Skeletal muscle satellite cell (primary cell): ENCODE data around the gene TMEM132D. TPM values are rescaled to one million over a fixed set of nuclear protein-coding genes. Genes with fewer than 3 reads are reported as not detected.

Experiments
- H3K27me3 ChIP-seq: 2 replicates; pipeline ENCODE4 v1.7.0; 2013; ENCODE audit warnings: low read length; ENCODE audit not compliant: control insufficient read depth, insufficient read depth
- H3K36me3 ChIP-seq: 2 replicates; pipeline ENCODE4 v1.7.0; 2013; ENCODE audit warnings: mild to moderate bottlenecking, control low read depth, low read length; ENCODE audit not compliant: insufficient read depth
- H3K4me1 ChIP-seq: 2 replicates; pipeline ENCODE4 v1.7.0; 2013; ENCODE audit warnings: low read length; ENCODE audit not compliant: control insufficient read depth, insufficient read depth
- H3K4me2 ChIP-seq: 2 replicates; pipeline ENCODE4 v1.7.0; 2013; ENCODE audit warnings: mild to moderate bottlenecking, low read length
- H3K4me3 ChIP-seq: 2 replicates; pipeline ENCODE4 v1.7.0; 2013; ENCODE audit warnings: low read length
- H3K9ac ChIP-seq: 2 replicates; pipeline ENCODE4 v1.7.0; 2013; ENCODE audit warnings: mild to moderate bottlenecking, low read depth, low read length, moderate library complexity
- H3K9me3 ChIP-seq: replicated peaks from 2 replicates; pipeline ENCODE4 v1.7.0; 2013; ENCODE audit warnings: mild to moderate bottlenecking, control low read depth, low read length
- total RNA-seq: library from RNA; depleted of rRNA; stranded (reverse); fragments of >200 nt; gene quantifications from 2 replicates; pipeline ENCODE4 v1.2.3, GENCODE V29; 2012; rRNA removed

TMEM132D gene
- total RNA-seq = under 0.01 TPM in 1 of 2 replicates, not detected in the other

DNA sequence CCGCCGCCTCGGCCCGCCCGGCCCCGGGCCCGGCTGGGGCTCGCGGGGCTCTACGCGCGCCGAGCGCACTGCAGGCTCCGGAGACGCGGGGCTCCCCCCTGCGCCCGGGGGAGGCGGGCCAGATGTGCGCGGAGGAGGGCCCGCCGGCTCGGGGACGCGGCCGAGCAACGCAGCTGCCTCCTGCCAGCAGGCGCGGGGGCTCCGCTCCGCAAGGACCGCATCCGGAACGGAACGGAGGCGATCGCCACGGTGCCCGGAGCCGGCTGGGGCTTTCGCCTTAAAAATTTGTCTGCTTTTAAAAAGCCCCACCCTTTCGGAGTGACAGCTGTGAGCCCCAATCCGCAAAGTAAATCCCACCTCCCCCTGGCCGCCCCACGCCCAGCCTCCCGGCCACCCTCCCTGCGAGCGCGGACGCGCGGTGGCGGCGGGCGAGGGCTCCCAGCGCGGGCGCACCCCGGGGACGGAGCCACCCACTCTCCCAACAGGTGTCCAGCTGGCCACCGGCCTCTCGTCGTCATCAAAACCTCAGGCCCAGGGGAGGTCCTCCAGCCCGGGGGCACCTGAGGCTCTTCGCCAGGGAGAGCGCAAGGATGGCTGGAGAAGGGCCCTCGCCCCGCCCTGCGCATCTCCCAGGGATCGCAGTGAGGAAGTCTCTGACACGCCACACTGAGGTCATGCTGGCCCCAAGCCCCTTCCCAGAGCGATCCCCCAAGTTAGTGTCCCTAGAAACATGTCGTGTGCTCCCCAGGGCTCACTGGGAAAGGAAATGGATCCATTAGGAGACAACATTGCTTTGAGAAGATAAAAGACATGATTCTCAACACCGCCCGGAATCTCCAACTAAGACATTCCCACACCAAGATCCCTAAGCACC is at the start of gene TMEM132D:
TSS of gene TMEM132D (minus strand) at position 70 of the 874 bp plus-strand sequence.
- Histone ChIP-seq H3K4me3 (peak within 1 kb of the TSS; percentile 64), H3K4me1 (peaks cover 13% of the 10 kb centered on the region), H3K4me2 (peak within 1 kb of the TSS; percentile 70), H3K9me3 (no peaks in the 10 kb centered on the region), H3K36me3 (no peaks in the 10 kb centered on the region), H3K27me3 (no peaks in the 10 kb centered on the region), H3K9ac (peak within 1 kb of the TSS; percentile 70)

DNA sequence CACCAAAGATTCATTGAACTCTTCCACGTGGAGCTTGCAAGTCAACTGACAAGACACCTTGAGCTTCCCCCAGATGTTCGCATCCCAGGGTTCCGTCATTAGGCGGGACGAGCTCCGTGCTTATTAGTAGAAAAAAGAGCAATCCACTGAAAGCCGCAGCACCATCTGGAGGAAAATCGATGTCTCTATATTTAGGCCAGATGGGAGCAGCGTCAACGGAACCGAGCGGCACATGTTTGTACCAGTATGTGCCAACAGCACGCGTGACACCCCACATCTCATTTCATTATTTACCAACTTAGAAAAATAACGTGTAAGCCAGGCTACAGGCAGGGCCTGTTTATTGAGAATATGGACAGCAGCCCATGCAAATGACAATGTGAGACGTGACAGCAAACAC is 45.8 kb upstream of the TMEM132D start:
- H3K4me1 ChIP-seq = no peaks in the 10 kb centered on the region
- H3K4me3 ChIP-seq = no peak overlapping the region
- H3K27me3 ChIP-seq = no peaks in the 10 kb centered on the region
- H3K36me3 ChIP-seq = no peaks in the 10 kb centered on the region
- H3K4me2 ChIP-seq = no peak overlapping the region
- H3K9ac ChIP-seq = no peak overlapping the region
- peaks cover 6% of the 10 kb centered on the region for H3K9me3 ChIP-seq

DNA sequence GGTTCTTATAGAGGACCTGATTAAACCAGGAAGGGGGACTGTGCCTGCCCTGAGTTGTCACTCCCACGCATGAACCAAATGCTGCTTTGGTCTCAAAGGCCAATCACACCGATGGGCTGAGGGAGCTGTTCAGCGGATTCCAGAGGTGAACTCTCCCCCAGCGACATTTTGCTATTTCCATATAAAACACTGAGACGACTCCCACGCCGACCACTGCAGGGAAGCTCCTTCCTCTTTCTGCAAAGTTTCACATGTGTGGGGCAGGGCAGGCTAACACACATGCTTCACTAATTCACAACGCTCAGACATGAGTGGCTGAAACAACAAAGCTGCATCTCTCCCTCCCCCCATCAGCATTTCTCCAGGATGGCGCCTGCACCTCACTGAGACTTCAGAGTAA is 37.8 kb upstream of the TMEM132D start:
- H3K27me3 ChIP-seq = no peaks in the 10 kb centered on the region
- no peaks in the 10 kb centered on the region for H3K36me3 ChIP-seq
- no peak overlapping the region for H3K4me2 ChIP-seq
- H3K4me3 ChIP-seq = no peak overlapping the region
- H3K4me1 ChIP-seq = no peaks in the 10 kb centered on the region
- no peak overlapping the region for H3K9ac ChIP-seq
- peaks cover 11% of the 10 kb centered on the region for H3K9me3 ChIP-seq

- H3K9ac ChIP-seq = no peak overlapping the region
- peaks cover 4% of the 10 kb centered on the region for H3K9me3 ChIP-seq
- H3K4me2 ChIP-seq = no peak overlapping the region
- no peaks in the 10 kb centered on the region for H3K36me3 ChIP-seq
- no peak overlapping the region for H3K4me3 ChIP-seq
- no peaks in the 10 kb centered on the region for H3K27me3 ChIP-seq
- H3K4me1 ChIP-seq = no peaks in the 10 kb centered on the region
Measured at GRCh38 chr12:129938089-129938488, 34.3 kb upstream of the TMEM132D start.

DNA sequence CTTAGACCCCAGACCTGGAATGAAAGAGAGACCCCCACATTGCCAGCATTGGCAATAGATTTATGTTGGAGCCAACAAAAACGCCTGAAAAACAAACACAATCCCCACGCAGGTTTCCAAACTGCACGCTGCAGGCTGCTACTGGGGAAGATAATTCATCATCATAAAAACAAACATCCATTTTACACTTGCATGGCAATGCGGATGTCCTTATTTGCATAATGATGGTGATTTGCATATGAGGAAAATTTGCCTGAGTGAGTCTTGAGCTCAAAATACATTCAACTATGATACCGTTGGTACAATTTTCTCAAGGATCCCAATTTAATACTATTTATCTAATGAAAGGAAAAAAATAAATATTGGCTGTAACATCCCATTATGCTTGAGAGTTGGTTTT is 33.6 kb upstream of the TMEM132D start:
- H3K27me3 ChIP-seq = no peaks in the 10 kb centered on the region
- no peak overlapping the region for H3K9ac ChIP-seq
- peaks cover 4% of the 10 kb centered on the region for H3K9me3 ChIP-seq
- H3K4me3 ChIP-seq = no peak overlapping the region
- no peak overlapping the region for H3K4me2 ChIP-seq
- no peaks in the 10 kb centered on the region for H3K36me3 ChIP-seq
- H3K4me1 ChIP-seq = no peaks in the 10 kb centered on the region

DNA sequence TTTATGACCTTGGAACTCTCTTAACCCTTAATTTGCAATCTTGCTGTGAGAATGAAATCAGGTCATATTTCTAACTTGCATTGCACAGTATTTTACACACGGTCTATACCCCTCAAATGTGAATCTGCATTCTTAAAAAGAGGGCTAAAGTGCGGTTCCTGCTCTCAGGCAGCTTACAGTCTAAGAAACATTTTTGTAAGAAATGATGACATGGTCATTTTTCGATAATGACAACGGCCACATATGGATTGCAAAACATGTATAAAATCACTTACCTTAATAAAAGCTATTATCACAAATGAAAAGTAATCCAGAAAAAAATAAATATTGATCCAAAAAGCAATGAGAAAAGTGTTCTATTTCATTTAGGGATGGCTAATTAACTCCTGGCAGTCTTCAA is 24.8 kb upstream of the TMEM132D start:
- Histone ChIP-seq H3K36me3 (no peaks in the 10 kb centered on the region), H3K4me1 (no peaks in the 10 kb centered on the region), H3K9me3 (peaks cover 3% of the 10 kb centered on the region), H3K4me3 (no peak overlapping the region), H3K4me2 (no peak overlapping the region), H3K9ac (no peak overlapping the region), H3K27me3 (no peaks in the 10 kb centered on the region)

DNA sequence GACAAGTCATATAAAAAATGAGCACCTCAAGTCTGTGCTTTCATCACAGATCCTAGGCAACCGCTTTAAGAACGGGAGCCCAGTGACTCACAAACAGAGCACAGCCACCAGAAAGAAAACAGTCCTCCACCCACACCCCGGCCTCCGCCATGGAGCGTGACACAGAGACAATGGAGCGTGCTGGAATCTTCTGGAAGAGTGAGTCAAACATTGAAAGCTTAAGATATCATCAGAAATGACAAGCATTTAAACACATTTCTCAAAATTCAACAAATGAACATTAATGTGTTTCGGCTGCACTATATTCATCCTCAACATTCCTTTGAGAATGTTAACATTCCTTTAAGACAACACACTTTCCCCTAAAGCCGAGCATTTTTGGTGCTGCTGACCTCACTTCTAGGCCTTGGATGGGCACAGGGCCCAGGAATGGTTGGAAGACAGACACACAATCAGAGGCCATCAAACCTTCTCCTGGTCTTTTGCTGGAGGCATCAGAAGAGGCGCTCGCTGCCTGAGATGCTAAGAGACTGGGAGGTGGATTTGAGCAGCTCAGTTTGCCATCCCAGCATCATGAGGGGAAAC is 23.6 kb upstream of the TMEM132D start:
- H3K9me3 ChIP-seq = peaks cover 3% of the 10 kb centered on the region
- no peaks in the 10 kb centered on the region for H3K36me3 ChIP-seq
- no peak overlapping the region for H3K4me2 ChIP-seq
- no peaks in the 10 kb centered on the region for H3K27me3 ChIP-seq
- H3K4me1 ChIP-seq = no peaks in the 10 kb centered on the region
- H3K4me3 ChIP-seq = no peak overlapping the region
- no peak overlapping the region for H3K9ac ChIP-seq

- H3K9ac ChIP-seq = peak overlapping the region; percentile 19
- no peaks in the 10 kb centered on the region for H3K9me3 ChIP-seq
- peaks cover 4% of the 10 kb centered on the region for H3K4me1 ChIP-seq
- H3K27me3 ChIP-seq = no peaks in the 10 kb centered on the region
- H3K4me3 ChIP-seq = no peak overlapping the region
- H3K36me3 ChIP-seq = no peaks in the 10 kb centered on the region
- no peak overlapping the region for H3K4me2 ChIP-seq
Measured at GRCh38 chr12:129911428-129912049, 7.7 kb upstream of the TMEM132D start.

- Histone ChIP-seq H3K9ac (no peak overlapping the region), H3K36me3 (no peaks in the 10 kb centered on the region)
Measured at GRCh38 chr12:129909051-129910020, 5.5 kb upstream of the TMEM132D start.

GRCh38 chr12:129903092-129903945 is 506 bp downstream of the TMEM132D start:
- H3K9me3 ChIP-seq = no peaks in the 10 kb centered on the region
- no peaks in the 10 kb centered on the region for H3K27me3 ChIP-seq
- peak overlapping the region; percentile 70 for H3K4me2 ChIP-seq
- peak overlapping the region; percentile 70 for H3K9ac ChIP-seq
- peaks cover 13% of the 10 kb centered on the region for H3K4me1 ChIP-seq
- no peaks in the 10 kb centered on the region for H3K36me3 ChIP-seq
- H3K4me3 ChIP-seq = peak overlapping the region; percentile 64

More at GRCh38 chr12:129909051-129910020, 5.5 kb upstream of the TMEM132D start:
- Histone ChIP-seq H3K9me3 (no peaks in the 10 kb centered on the region), H3K4me3 (no peak overlapping the region), H3K27me3 (no peaks in the 10 kb centered on the region), H3K4me2 (no peak overlapping the region), H3K4me1 (peaks cover 4% of the 10 kb centered on the region)
